H9 (cell line): Measurements from ENCODE around the gene TP53BP1. TPM values are rescaled to one million over a fixed set of nuclear protein-coding genes. Genes with fewer than 3 reads are reported as not detected.

Experiments used
- DNase-seq: peaks from one replicate; pipeline ENCODE4 v3.0.0-alpha.2; 2017
- H2AFZ ChIP-seq: one replicate; pipeline ENCODE4 v1.6.1; 2013; ENCODE audit warnings: mild to moderate bottlenecking, low read length, control low read depth, moderate library complexity
- H2AK5ac ChIP-seq: 2 replicates; pipeline ENCODE4 v1.6.1; 2013; ENCODE audit warnings: low read length, control low read depth, mixed read lengths; ENCODE audit not compliant: insufficient read length
- H2BK120ac ChIP-seq: one replicate; pipeline ENCODE4 v1.6.1; 2013; ENCODE audit warnings: low read depth, mild to moderate bottlenecking, low read length, control low read depth, inconsistent platforms; ENCODE audit not compliant: poor library complexity, severe bottlenecking
- H2BK12ac ChIP-seq: 2 replicates; pipeline ENCODE4 v1.6.1; 2013; ENCODE audit warnings: low read length, control low read depth, mixed read lengths, low read depth; ENCODE audit not compliant: insufficient read length
- H2BK15ac ChIP-seq: 2 replicates; pipeline ENCODE4 v1.6.1; 2013; ENCODE audit warnings: low read depth, low read length, control low read depth
- H2BK20ac ChIP-seq: one replicate; pipeline ENCODE4 v1.6.1; 2013; ENCODE audit warnings: low read depth, mild to moderate bottlenecking, low read length, control low read depth, inconsistent platforms; ENCODE audit not compliant: poor library complexity, severe bottlenecking
- H2BK5ac ChIP-seq: 2 replicates; pipeline ENCODE4 v1.6.1; 2013; ENCODE audit warnings: low read length, control low read depth, mixed read lengths; ENCODE audit not compliant: insufficient read length
- H3K14ac ChIP-seq: 2 replicates; pipeline ENCODE4 v1.6.1; 2013; ENCODE audit warnings: low read length, control low read depth; ENCODE audit not compliant: insufficient read depth
- H3K18ac ChIP-seq: 2 replicates; pipeline ENCODE4 v1.6.1; 2013; ENCODE audit warnings: low read depth, mild to moderate bottlenecking, mixed read lengths, low read length, control low read depth; ENCODE audit not compliant: insufficient read length
- H3K23ac ChIP-seq: 2 replicates; pipeline ENCODE4 v1.6.1; 2013; ENCODE audit warnings: low read length, control low read depth, mixed read lengths, low read depth; ENCODE audit not compliant: insufficient read length
- H3K23me2 ChIP-seq: 2 replicates; pipeline ENCODE4 v1.6.1; 2013; ENCODE audit warnings: low read depth, mild to moderate bottlenecking, mixed read lengths, low read length, control low read depth; ENCODE audit not compliant: insufficient read length, poor library complexity, severe bottlenecking
- H3K27ac ChIP-seq: 2 replicates; pipeline ENCODE4 v1.5.1; 2013; ENCODE audit warnings: low read length, control low read depth, mixed read lengths, low read depth; ENCODE audit not compliant: insufficient read length
- H3K27me3 ChIP-seq: 2 replicates; pipeline ENCODE4 v1.6.1; 2013; ENCODE audit warnings: low read length, control low read depth, inconsistent platforms; ENCODE audit not compliant: insufficient read depth
- H3K4ac ChIP-seq: 2 replicates; pipeline ENCODE4 v1.6.1; 2013; ENCODE audit warnings: low read depth, mild to moderate bottlenecking, control low read depth, inconsistent platforms, low read length, moderate library complexity
- H3K4me1 ChIP-seq: 2 replicates; pipeline ENCODE4 v1.6.1; 2013; ENCODE audit warnings: low read length, control low read depth, inconsistent platforms; ENCODE audit not compliant: insufficient read depth
- H3K4me2 ChIP-seq: 2 replicates; pipeline ENCODE4 v1.6.1; 2013; ENCODE audit warnings: low read length, control low read depth, mixed read lengths; ENCODE audit not compliant: insufficient read length, insufficient read depth
- H3K56ac ChIP-seq: 2 replicates; pipeline ENCODE4 v1.6.1; 2013; ENCODE audit warnings: low read depth, mild to moderate bottlenecking, mixed read lengths, low read length, control low read depth; ENCODE audit not compliant: insufficient read length
- H3K79me1 ChIP-seq: 2 replicates; pipeline ENCODE4 v1.6.1; 2013; ENCODE audit warnings: low read depth, mild to moderate bottlenecking, moderate library complexity, low read length, control low read depth, inconsistent platforms; ENCODE audit not compliant: insufficient read depth, poor library complexity, severe bottlenecking
- H3K79me2 ChIP-seq: 2 replicates; pipeline ENCODE4 v1.6.1; 2013; ENCODE audit warnings: low read length, control low read depth, inconsistent platforms; ENCODE audit not compliant: insufficient read depth
- H3K9ac ChIP-seq: 2 replicates; pipeline ENCODE4 v1.6.1; 2013; ENCODE audit warnings: low read length, control low read depth, mixed read lengths; ENCODE audit not compliant: insufficient read length; ENCODE audit errors: extremely low read depth
- H3K9me3 ChIP-seq: one replicate; pipeline ENCODE4 v1.6.1; 2013; ENCODE audit warnings: low read depth, low read length, inconsistent platforms; ENCODE audit not compliant: control insufficient read depth
- H3T11ph ChIP-seq: one replicate; pipeline ENCODE4 v1.6.1; 2013; ENCODE audit warnings: mild to moderate bottlenecking, low read length, control low read depth, inconsistent platforms
- H4K20me1 ChIP-seq: one replicate; pipeline ENCODE4 v1.6.1; 2013; ENCODE audit not compliant: control insufficient read depth, insufficient read length, insufficient read depth
- H4K5ac ChIP-seq: 2 replicates; pipeline ENCODE4 v1.6.1; 2013; ENCODE audit warnings: low read depth, mild to moderate bottlenecking, mixed read lengths, low read length, control low read depth; ENCODE audit not compliant: insufficient read length
- H4K8ac ChIP-seq: replicated peaks from 2 replicates; pipeline ENCODE4 v1.6.1; 2013; ENCODE audit warnings: low read length, control low read depth, mixed read lengths, low read depth; ENCODE audit not compliant: insufficient read length
- H4K91ac ChIP-seq: 2 replicates; pipeline ENCODE4 v1.6.1; 2013; ENCODE audit warnings: low read depth, mild to moderate bottlenecking, moderate library complexity, mixed read lengths, low read length, control low read depth; ENCODE audit not compliant: insufficient read length
- H3K27ac Mint-ChIP-seq, 3 experiments: 2 replicates in 2 of 3; 3 replicates in 1 of 3; pipeline ENCODE4 v1.8.0; 2020 to 2021; ENCODE audit warnings: mixed read lengths in 3 of 3, mild to moderate bottlenecking in 1 of 3, moderate library complexity in 1 of 3
- H3K27me3 Mint-ChIP-seq: 2 replicates; pipeline ENCODE4 v1.8.0; 2021; ENCODE audit warnings: low read depth, mild to moderate bottlenecking, moderate library complexity, mixed read lengths
- H3K36me3 Mint-ChIP-seq, 3 experiments: 2 replicates in 2 of 3; 3 replicates in 1 of 3; pipeline ENCODE4 v1.8.0; 2020 to 2021; ENCODE audit warnings: low read depth in 3 of 3, mixed read lengths in 3 of 3; ENCODE audit not compliant: insufficient read depth in 1 of 3
- H3K4me1 Mint-ChIP-seq, 2 experiments: 2 replicates each; pipeline ENCODE4 v1.8.0; 2020; ENCODE audit warnings: mixed read lengths in 2 of 2
- H3K4me3 Mint-ChIP-seq, 2 experiments: 2 replicates in 1 of 2; 3 replicates in 1 of 2; pipeline ENCODE4 v1.8.0; 2020 to 2021; ENCODE audit warnings: mild to moderate bottlenecking in 2 of 2, mixed read lengths in 2 of 2, moderate library complexity in 1 of 2
- H3K9me3 Mint-ChIP-seq, 2 experiments: 2 replicates in 1 of 2; 3 replicates in 1 of 2; pipeline ENCODE4 v1.8.0; 2020; ENCODE audit warnings: mild to moderate bottlenecking in 2 of 2, mixed read lengths in 2 of 2, moderate library complexity in 1 of 2
- CTCF ChIP-seq: fragments of 200-600 bp; sonication (generic); conservative IDR thresholded peaks from 3 replicates; pipeline ENCODE4 v1.8.0; 2021; ENCODE audit warnings: antibody characterized with exemption, mild to moderate bottlenecking
- WGBS: extraction: QIAGEN DNeasy Blood & Tissue Kit; methylation state at CpG from one replicate; pipeline ENCODE4 v1.1.7; 2013; ENCODE audit warnings: missing lambda C conversion rate, low lambda C conversion rate, mixed read lengths; ENCODE audit not compliant: insufficient read length; ENCODE audit errors: extremely low coverage; 5-methylcytosine and 5-hydroxymethylcytosine counted together
- total RNA-seq: library from RNA; stranded (reverse); gene quantifications from 2 replicates; pipeline ENCODE4 v1.2.1, GENCODE V29; 2021

TP53BP1 gene
- total RNA-seq, 1 experiment from 2014 or later: 81.5 TPM

GRCh38 chr15:43410572-43411214 is 82.3 kb downstream of the TP53BP1 start:
- H3K36me3 Mint-ChIP-seq: peaks cover 56 to 91% (median 83%) of the 10 kb centered on the region in 3 experiments
- Histone ChIP-seq H3K79me2 (no peaks in the 10 kb centered on the region), H4K8ac (no peak overlapping the region), H2BK15ac (no peak overlapping the region), H3K14ac (no peak overlapping the region), H4K5ac (no peak overlapping the region), H2BK120ac (no peak overlapping the region), H3K23ac (no peak overlapping the region), H3K9me3 (no peaks in the 10 kb centered on the region), H3K4ac (no peak overlapping the region), H3K4me1 (no peaks in the 10 kb centered on the region), H3K56ac (no peak overlapping the region), H4K91ac (no peak overlapping the region), H3K27me3 (no peaks in the 10 kb centered on the region), H3K18ac (no peak overlapping the region), H2BK20ac (no peak overlapping the region), H3K23me2 (no peaks in the 10 kb centered on the region), H2BK12ac (no peak overlapping the region), H2AK5ac (no peak overlapping the region), H4K20me1 (no peaks in the 10 kb centered on the region), H3T11ph (no peak overlapping the region), H3K4me2 (no peak overlapping the region), H3K79me1 (no peaks in the 10 kb centered on the region), H2BK5ac (no peak overlapping the region), H3K9ac (no peak overlapping the region), H3K27ac (no peak overlapping the region), H2AFZ (no peak overlapping the region)
- TF ChIP-seq CTCF: no peak
- no peak overlapping the region for H3K4me3 Mint-ChIP-seq
- no peaks in the 10 kb centered on the region for H3K9me3 Mint-ChIP-seq
- no peaks in the 10 kb centered on the region for H3K27me3 Mint-ChIP-seq
- no peaks in the 10 kb centered on the region for H3K4me1 Mint-ChIP-seq
- no CpG with 5 or more reads among the region's 5 CpGs for WGBS
- no peak for DNase-seq
- H3K27ac Mint-ChIP-seq: peak overlapping the region in 2 of 3 experiments; percentile 14 to 68; a peak in 2 of 7 replicates
